Heart left ventricle (tissue), 13 donors: ENCODE data around the gene GREB1.

Experiments used
- POLR2A ChIP-seq, 2 donors: fragments of 450-650 bp; IDR thresholded peaks; one replicate each; pipeline ENCODE4 v1.6.1; 2017; ENCODE audit warnings: antibody characterized with exemption in 2 of 2, mild to moderate bottlenecking in 2 of 2, moderate library complexity in 2 of 2
- TF ChIP-seq, protein P1 (sequence below), 12 donors: fragments of 200-600 bp; sonication (generic) in 4 of 12; IDR thresholded peaks; one replicate each; pipeline versions ENCODE4 v1.5.0 to v1.8.0; 2018 to 2022; ENCODE audit warnings: antibody characterized with exemption in 12 of 12, mild to moderate bottlenecking in 5 of 12
- donor health status: ischemic (EF 13 %, LVEDD 7.1; RV severe dilation, severe dysfunction).
- donor health status: DM: no; HTN: yes; CAD: no.
- donor health status: DM: no; HTN: no; CAD: no.
- donor health status: ischemic (EF 25% LVEDD 6.9; RV normal size, moderate dysfunction).
- donor health status: ischemic (EF 25% LVEDD 5.7; RV mildly dilated, moderate dysfunction).
- donor health status: ischemic (EF 35%, LVEDD 5.7; RV mildly dilated, moderate dysfunction).
- donor health status: nonischemic (EF 11% LVEDD 7.7; RV severe dilation, severe dysfunction).
- donor health status: DM: yes; HTN: yes; CAD: no.
- donor health status: PGD.
- donor health status: ischemic (EF 29% LVEDD 5.4; RV normal size, mild dysfunction).
- donor health status: nonischemic (EF 23%, LVEDD 6.1; RV moderate dilation, normal function).

DNA sequence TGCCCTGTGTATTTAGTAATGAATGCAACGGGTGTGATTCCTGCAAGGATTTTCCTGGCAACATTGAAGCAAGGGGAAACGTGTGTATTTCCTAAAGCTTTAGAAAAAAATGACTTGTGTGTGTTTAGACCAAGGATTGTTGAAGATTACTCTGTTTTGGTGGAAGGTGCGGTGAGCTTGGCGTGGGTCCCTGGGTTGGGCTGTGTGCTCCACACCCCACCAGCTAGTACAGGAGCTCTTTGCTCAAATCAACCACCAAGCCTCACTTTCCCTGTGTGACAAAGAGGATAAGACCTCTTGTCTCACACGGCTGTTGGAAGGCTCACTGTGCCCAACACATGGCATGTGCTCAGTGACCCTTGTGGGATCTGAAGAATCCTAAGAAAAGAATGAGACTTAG, 21.4 kb upstream of the GREB1 start:
- TF ChIP-seq, protein P1, sequence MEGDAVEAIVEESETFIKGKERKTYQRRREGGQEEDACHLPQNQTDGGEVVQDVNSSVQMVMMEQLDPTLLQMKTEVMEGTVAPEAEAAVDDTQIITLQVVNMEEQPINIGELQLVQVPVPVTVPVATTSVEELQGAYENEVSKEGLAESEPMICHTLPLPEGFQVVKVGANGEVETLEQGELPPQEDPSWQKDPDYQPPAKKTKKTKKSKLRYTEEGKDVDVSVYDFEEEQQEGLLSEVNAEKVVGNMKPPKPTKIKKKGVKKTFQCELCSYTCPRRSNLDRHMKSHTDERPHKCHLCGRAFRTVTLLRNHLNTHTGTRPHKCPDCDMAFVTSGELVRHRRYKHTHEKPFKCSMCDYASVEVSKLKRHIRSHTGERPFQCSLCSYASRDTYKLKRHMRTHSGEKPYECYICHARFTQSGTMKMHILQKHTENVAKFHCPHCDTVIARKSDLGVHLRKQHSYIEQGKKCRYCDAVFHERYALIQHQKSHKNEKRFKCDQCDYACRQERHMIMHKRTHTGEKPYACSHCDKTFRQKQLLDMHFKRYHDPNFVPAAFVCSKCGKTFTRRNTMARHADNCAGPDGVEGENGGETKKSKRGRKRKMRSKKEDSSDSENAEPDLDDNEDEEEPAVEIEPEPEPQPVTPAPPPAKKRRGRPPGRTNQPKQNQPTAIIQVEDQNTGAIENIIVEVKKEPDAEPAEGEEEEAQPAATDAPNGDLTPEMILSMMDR (IDR thresholded peaks at IDR 0.05): no peak
- TF ChIP-seq POLR2A (IDR thresholded peaks at IDR 0.05): no peak
